Sigmoid colon (tissue), 7 donors: ENCODE measurements around the gene NDUFA8. TPM values are rescaled to one million over a fixed set of nuclear protein-coding genes. Genes with fewer than 3 reads are reported as not detected.

Experiments
- DNase-seq: peaks from one replicate; pipeline ENCODE4 v3.0.0-alpha.2; 2019
- H3K27ac ChIP-seq, 4 donors: fragments of 200-600 bp; sonication (generic); one replicate each; pipeline ENCODE4 v1.5.1; 2016 to 2019; ENCODE audit warnings: mild to moderate bottlenecking in 1 of 4
- H3K27me3 ChIP-seq, 3 donors: fragments of 200-600 bp; sonication (generic); one replicate each; pipeline ENCODE4 v1.5.1; 2019; ENCODE audit warnings: mild to moderate bottlenecking in 1 of 3
- H3K36me3 ChIP-seq, 4 donors: fragments of 200-600 bp; sonication (generic); one replicate each; pipeline ENCODE4 v1.5.1; 2016 to 2019
- H3K4me1 ChIP-seq, 4 donors: fragments of 200-600 bp; sonication (generic); one replicate each; pipeline ENCODE4 v1.5.1; 2017 to 2019
- H3K4me3 ChIP-seq, 4 donors: fragments of 200-600 bp; sonication (generic); one replicate each; pipeline ENCODE4 v1.5.1; 2017 to 2019; ENCODE audit warnings: mild to moderate bottlenecking in 2 of 4, moderate library complexity in 1 of 4
- H3K9me3 ChIP-seq, 4 donors: fragments of 200-600 bp in 3 of 4; sonication (generic) in 3 of 4; one replicate each; pipeline versions ENCODE4 v1.5.1 to v1.6.1; 2013 to 2019
- CTCF ChIP-seq, 4 experiments: fragments of 450-650 bp in 3 of 4; fragments of 200-600 bp in 1 of 4; IDR thresholded peaks; one replicate each; pipeline ENCODE4 v1.5.1; 2016 to 2019; ENCODE audit warnings: antibody characterized with exemption in 4 of 4, mild to moderate bottlenecking in 3 of 4, moderate library complexity in 2 of 4
- EP300 ChIP-seq, 4 donors: sonication (generic); formaldehyde crosslinking; IDR thresholded peaks; one replicate each; pipeline ENCODE4 v1.6.1; 2017; ENCODE audit warnings: antibody characterized with exemption in 4 of 4
- POLR2A ChIP-seq, 2 donors: fragments of 450-650 bp; IDR thresholded peaks; one replicate each; pipeline ENCODE4 v1.6.1; 2016; ENCODE audit warnings: antibody characterized with exemption in 2 of 2, mild to moderate bottlenecking in 2 of 2, moderate library complexity in 2 of 2
- POLR2AphosphoS5 ChIP-seq, 4 donors: sonication (generic); formaldehyde crosslinking; IDR thresholded peaks; one replicate each; pipeline ENCODE4 v1.6.1; 2017; ENCODE audit warnings: antibody characterized with exemption in 4 of 4
- WGBS, 2 donors: extraction: QIAGEN DNeasy Blood & Tissue Kit; methylation state at CpG; one replicate each; pipeline ENCODE4 v1.1.7; 2013; 5-methylcytosine and 5-hydroxymethylcytosine counted together
- intact Hi-C: fragments of 100-400 bp; cut with DNase I; formaldehyde crosslinking; loops from one replicate; pipeline ENCODE4 v1.15.1; 2023
- polyA plus RNA-seq, 3 donors: library from polyadenylated mRNA; stranded (reverse); fragments of 200-250 nt; gene quantifications; one replicate each; pipeline ENCODE4 v1.2.3, GENCODE V29; 2013
- total RNA-seq, 4 donors: library from RNA; depleted of rRNA; stranded (reverse); fragments of >200 nt; gene quantifications; one replicate each; pipeline ENCODE4 v1.1.0, GENCODE V29; 2016
- donor health status: healthy with polysubstance abuse.
- donor health status: Bipolar disorder and iron deficiency.
- donor health status: healthy.

Gene NDUFA8
- total and polyA plus RNA-seq, 7 donors: 63.9 to 194 (median 92.7) TPM

- peak overlapping the region in 1 of 4 donors; percentile 87 for H3K4me3 ChIP-seq
- no peaks in the 10 kb centered on the region for H3K9me3 ChIP-seq
- TF ChIP-seq POLR2A (IDR thresholded peaks at IDR 0.05): no peak
- TF ChIP-seq CTCF (IDR thresholded peaks at IDR 0.05): peak in 1 of 4 experiments; percentile 27
- DNase-seq: no peak
- no peaks in the 10 kb centered on the region for H3K27me3 ChIP-seq
- H3K4me1 ChIP-seq: peaks cover 0 to 52% (median 41%) of the 10 kb centered on the region in 4 donors
- intact Hi-C loops: loop anchor here (2.0 kb wide), 1 partner anchor 107 kb away; the partner anchor contains the start of genes MRRF and RBM18
- no peaks in the 10 kb centered on the region for H3K36me3 ChIP-seq
- peak overlapping the region in 1 of 4 donors; percentile 94 for H3K27ac ChIP-seq
- WGBS, 2 donors: 68 to 82% methylated on average over 3 of the region's 3 CpGs
Observed at GRCh38 chr9:122158202-122158601, 1.4 kb downstream of the NDUFA8 start.

- DNase-seq: no peak
- no peak overlapping the region for H3K27ac ChIP-seq
- no peak overlapping the region for H3K4me3 ChIP-seq
- no peaks in the 10 kb centered on the region for H3K9me3 ChIP-seq
- intact Hi-C loops: no loop called here
- 89 to 91% methylated on average over 4 of the region's 4 CpGs for WGBS, 2 donors
- H3K4me1 ChIP-seq: peaks cover 0 to 47% (median 39%) of the 10 kb centered on the region in 4 donors
- H3K27me3 ChIP-seq: no peaks in the 10 kb centered on the region
- H3K36me3 ChIP-seq: peaks cover 0 to 15% (median 3%) of the 10 kb centered on the region in 4 donors
- TF ChIP-seq CTCF (IDR thresholded peaks at IDR 0.05) (no peak), POLR2A (IDR thresholded peaks at IDR 0.05) (no peak), POLR2AphosphoS5 (IDR thresholded peaks at IDR 0.05) (no peak), EP300 (IDR thresholded peaks at IDR 0.05) (no peak)
Observed at GRCh38 chr9:122155796-122156195, 3.8 kb downstream of the NDUFA8 start.

DNA sequence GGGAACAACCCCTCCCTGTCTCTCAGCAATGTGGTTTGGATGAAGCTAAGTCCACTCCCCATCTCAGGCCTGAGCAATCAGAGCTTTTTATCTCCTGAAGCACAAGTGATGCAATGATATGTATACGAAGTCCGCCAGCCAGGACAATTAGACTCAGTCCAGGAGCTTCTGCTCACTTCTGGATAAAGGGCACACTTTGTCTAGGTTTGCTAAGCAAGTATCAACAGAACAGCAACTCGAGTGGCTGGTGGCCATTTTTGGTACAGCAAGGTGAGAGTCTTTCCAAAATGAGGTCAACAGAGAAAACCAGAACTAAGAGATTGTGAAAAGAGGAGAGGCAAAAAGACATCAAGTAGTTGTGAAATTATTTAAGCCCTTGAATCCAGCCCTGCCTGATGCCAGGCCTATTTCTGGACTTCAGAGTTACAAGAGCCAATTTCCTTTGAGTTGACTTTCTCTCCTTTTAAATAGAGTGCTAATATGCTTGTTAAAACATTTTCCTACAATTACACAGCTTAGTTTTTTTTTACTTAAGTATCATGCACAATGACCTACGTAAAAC lies 8.2 kb downstream of the NDUFA8 start:
- Histone ChIP-seq H3K9me3 (no peaks in the 10 kb centered on the region), H3K36me3 (peaks cover 12 to 56% (median 16%) of the 10 kb centered on the region in 4 donors), H3K4me1 (peaks cover 0 to 14% (median 10%) of the 10 kb centered on the region in 4 donors), H3K27me3 (no peaks in the 10 kb centered on the region), H3K4me3 (no peak overlapping the region), H3K27ac (peak overlapping the region in 1 of 4 donors; percentile 16)
- DNase-seq: no peak
- 73 to 80% methylated on average over 4 of the region's 4 CpGs for WGBS, 2 donors
- intact Hi-C loops: no loop called here
- TF ChIP-seq EP300 (IDR thresholded peaks at IDR 0.05): no peak
- no peak for TF ChIP-seq CTCF (IDR thresholded peaks at IDR 0.05)
- no peak for TF ChIP-seq POLR2A (IDR thresholded peaks at IDR 0.05)
- TF ChIP-seq POLR2AphosphoS5 (IDR thresholded peaks at IDR 0.05): no peak

DNA sequence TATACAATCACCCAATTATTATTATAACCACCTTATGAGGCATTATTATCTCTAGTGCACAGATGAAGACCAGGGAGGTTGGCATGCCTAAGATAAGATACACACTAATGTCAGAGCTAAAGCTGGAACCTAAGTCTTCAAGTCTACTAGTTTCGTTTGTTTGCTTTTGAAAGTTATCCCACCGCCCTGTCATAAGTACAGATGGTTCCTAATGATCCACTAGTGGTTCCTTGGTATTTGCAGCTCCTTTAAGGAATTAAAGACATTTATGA lies 14.1 kb downstream of the NDUFA8 start:
- H3K27ac ChIP-seq: no peak overlapping the region
- no peaks in the 10 kb centered on the region for H3K4me1 ChIP-seq
- DNase-seq: no peak
- WGBS, 2 donors: 96% methylated on average over 2 of the region's 2 CpGs
- no peaks in the 10 kb centered on the region for H3K9me3 ChIP-seq
- no peak for TF ChIP-seq CTCF (IDR thresholded peaks at IDR 0.05)
- no peak for TF ChIP-seq POLR2A (IDR thresholded peaks at IDR 0.05)
- no peak for TF ChIP-seq POLR2AphosphoS5 (IDR thresholded peaks at IDR 0.05)
- no peak for TF ChIP-seq EP300 (IDR thresholded peaks at IDR 0.05)
- H3K4me3 ChIP-seq: no peak overlapping the region
- peaks cover 17 to 88% (median 41%) of the 10 kb centered on the region in 4 donors for H3K36me3 ChIP-seq
- no peaks in the 10 kb centered on the region for H3K27me3 ChIP-seq
- intact Hi-C loops: no loop called here
